GM21367 (cell line): ENCODE measurements around the gene PLEKHF1.
"Not testable (repeated sequence)": the region's sequence is repeated elsewhere in the genome, so short reads cannot be mapped to it uniquely, and the experiment has no call there.

Source experiments
- ATAC-seq: cut with Tn5 transposase; IDR thresholded peaks from one replicate; pipeline ENCODE4 v1.9.1; 2021; ENCODE audit not compliant: unreplicated experiment

PLEKHF1 gene, protein sequence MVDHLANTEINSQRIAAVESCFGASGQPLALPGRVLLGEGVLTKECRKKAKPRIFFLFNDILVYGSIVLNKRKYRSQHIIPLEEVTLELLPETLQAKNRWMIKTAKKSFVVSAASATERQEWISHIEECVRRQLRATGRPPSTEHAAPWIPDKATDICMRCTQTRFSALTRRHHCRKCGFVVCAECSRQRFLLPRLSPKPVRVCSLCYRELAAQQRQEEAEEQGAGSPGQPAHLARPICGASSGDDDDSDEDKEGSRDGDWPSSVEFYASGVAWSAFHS

DNA sequence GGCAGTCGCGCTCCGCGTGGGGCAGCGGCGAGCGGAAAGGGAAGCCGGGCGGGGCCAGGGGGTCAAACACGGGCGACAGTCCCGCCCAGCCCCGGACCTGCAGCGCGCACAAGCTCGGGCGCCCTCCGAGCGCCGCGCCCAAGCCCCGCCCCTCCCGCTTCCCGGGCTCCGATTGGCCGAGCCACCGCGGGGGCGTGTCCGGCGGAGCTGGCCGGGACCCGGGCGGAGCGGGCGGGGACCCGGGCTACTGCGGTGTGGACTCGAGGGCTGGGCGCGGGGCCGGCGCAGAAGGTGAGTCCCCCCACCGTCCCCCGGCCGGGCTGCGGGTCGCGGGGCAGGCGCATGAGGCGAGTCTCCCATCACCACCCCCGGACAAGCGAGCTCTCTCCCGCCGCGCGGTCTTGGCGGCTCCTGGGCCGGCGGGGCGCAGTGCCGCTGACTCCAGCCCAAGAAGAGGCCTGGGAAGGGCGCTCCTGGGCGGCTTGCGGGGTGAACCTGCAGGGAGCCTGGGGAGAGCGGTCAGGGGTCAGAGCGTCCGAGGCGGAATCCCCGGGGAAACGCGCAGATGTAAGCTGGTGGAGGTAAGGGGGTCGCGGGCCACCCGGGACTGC lies at the start of gene PLEKHF1:
TSS of gene PLEKHF1 (plus strand) at position 247 of the 611 bp plus-strand sequence. CDS start 8,379 bp downstream, outside the sequence.
- peak; percentile 88 for ATAC-seq

DNA sequence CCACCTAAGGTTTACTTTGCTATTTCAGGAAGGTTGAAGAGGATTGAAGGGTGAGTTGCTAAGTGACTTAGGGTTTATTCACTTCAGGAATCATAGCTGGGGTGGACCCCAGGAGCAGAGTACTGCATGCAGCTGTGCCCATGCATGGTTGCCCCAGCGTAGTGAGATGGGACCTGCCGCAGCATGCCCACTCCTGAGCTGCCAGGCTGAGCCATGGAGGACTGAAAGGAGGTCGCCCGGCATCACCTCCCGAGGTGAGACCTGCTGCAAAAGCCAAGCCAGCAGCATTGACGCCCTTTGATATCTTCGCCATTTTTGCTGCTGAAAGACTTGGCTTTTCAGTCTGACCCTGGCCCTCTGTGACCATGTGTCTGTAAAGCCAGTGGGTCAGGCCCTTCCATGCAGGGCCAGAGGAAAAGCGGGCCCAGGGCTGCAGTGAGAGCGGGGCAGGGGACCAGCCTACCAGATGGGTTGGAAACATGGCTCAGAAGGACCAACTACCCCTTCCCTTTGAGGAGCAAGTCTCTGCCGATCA lies 49.3 kb upstream of the PLEKHF1 start:
- no peak for ATAC-seq

DNA sequence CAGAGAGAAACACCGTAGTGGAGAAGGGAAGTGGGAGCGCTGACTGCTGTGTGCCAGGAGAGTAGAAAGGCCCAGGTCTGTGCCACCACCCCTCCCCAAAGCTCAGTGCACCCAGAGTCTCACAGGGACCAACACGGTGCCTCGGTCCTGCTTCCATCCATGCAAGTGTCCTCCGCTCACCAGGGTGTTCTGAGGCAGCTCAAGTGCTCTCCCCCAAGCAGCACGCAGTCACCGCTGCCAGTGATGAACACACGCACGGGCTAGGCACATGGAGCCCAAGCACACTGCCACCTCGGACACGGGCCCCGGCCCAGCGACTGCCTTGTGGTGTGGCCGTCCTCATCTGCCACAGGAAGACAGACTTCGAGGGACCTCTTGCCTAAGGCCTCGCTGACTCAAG lies 48.7 kb upstream of the PLEKHF1 start:
- ATAC-seq, result no peak

DNA sequence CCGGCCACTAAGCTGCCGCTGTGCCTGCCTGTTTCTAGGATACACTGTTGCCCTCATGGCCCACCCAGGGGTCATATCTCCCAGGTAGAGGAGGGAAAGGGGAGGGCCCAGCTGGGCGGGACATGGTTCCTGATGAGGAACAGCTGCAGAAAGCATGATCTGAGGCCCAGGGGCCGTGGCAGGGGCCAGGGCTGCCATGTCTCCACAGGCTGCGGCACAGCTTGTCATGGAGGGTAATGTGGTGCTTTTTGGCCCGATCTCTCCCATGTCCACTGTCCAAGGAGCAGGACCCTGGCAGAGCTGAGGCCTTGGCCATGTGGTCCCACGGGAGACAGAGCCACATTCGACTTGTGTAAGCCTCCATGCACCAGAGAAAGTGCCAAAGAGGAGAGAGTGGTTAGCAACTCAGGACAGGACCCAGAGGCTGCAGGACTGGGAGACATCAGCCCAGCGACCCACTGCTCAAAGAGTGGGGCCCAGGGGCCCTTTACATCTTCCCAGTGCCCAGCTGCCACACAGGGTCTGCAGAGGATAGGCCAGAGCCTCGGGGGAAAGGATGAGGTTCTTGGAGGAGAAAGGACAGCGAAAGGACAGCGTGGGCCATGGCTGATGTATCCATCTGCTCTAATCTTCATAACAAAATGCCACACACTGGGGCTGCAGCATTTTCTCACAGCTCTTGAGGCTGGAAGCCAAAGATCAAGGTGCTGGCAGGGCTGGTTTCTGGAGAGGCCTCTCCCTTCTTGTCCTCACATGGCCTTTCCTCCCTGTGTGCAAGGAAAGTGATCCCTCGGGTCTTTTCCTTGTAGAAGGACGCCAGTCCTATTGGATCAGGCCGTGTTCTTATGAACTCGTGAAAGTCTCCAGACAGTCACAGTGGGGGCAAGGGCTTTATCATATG lies 47.6 kb upstream of the PLEKHF1 start:
- ATAC-seq, result no peak

DNA sequence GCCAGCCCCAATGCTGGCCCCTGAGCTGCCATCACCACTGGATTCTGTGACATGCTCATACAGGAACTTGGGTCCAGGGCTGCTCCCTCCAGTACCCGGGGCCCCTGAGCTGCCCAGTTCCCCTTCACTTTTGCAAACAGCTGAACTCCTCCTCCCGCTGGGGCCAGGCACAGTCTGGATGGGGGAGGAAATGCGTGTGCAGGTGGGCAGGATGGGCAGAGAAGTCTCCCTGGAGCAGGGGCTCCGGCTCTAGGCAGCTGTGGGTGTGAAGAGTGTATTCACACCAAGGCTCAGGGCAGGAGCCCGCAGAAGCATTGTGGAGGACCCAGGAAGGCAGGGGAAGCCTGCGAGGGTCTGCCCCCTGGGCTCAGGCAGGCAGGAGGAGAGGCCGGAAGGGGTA lies 46.8 kb upstream of the PLEKHF1 start:
- no peak for ATAC-seq

DNA sequence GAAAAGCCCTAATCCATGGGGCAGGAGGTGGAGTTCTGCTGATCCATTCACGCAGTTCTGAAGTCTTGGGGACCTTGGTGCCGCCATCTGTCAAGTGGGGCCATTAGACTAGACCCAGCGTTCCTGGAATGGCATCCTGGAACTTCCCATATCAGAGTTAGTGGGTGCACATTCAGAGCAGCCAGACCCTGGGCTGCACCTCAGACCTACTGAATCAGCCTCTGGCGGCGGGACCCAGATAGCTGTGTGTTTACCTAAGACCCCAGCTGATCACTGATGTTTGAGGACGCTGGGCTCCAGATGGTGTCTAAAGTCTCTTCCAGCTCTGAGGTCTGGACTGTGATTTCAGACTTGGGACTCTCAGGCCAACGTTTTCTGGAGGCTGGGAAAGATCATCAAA lies 46.4 kb upstream of the PLEKHF1 start:
- no peak for ATAC-seq

DNA sequence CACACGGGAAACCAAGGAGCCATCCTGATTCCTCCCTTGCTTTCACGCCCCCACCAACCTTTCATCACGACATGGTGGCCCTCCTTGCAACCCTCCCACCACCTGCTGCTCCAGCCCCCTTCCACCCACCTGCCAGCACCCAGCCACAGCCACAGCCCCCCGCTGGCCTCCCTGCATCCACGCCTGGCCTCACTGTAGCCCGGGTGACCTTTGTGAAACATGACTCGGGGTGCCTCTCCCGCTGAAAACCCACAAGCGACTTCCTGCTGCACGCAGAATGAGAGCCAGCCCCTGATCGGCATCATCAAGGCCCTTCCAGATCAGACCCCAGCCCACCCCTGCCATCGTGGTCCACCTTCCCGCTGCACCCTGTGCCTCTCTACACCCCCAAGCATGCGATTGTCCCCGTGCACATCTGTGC lies 44.3 kb upstream of the PLEKHF1 start:
- ATAC-seq, result no peak

DNA sequence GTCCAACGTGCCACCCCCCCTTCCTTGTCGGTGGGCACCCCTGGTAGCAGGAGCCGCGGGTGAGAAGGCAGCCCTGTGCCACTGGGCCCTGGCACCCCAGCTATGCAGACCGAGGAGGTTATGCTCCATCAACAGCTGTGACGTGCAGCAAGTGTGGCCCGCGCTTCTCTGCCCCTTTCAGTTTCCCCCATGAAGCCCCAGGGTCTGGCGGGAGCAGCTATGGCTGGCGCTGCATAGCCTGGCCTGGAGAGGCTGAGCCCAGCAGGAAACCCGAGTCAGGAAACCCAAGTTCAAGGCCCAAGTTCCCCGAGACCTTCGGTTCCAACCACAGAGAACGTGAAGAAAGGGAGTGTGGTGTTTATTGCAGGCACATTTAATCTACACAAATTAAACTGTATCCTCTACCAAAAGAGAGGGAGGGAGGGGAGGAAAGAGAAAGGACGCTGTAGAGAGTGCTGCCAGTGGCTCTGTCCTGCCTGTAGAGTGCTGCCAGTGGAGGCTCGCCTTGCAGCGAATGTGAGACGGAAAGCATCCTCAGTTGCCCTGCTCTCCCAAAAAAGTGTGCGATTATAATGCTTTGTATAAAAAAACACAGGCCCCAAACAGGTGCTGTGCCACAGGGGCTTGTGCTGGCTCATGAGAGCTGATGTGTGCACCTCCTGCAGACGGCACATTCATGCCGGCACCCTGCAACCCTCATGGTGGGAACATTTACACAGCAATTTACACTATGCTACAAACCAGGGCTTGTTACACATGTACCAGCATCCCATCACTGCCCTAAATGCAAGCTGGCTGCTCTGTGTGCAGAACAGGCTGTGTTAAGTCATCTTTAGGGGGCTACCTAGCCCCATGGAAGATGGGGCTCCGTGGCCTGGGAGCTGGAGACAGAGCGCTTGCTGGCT lies 42.8 kb upstream of the PLEKHF1 start:
- ATAC-seq, result no peak

DNA sequence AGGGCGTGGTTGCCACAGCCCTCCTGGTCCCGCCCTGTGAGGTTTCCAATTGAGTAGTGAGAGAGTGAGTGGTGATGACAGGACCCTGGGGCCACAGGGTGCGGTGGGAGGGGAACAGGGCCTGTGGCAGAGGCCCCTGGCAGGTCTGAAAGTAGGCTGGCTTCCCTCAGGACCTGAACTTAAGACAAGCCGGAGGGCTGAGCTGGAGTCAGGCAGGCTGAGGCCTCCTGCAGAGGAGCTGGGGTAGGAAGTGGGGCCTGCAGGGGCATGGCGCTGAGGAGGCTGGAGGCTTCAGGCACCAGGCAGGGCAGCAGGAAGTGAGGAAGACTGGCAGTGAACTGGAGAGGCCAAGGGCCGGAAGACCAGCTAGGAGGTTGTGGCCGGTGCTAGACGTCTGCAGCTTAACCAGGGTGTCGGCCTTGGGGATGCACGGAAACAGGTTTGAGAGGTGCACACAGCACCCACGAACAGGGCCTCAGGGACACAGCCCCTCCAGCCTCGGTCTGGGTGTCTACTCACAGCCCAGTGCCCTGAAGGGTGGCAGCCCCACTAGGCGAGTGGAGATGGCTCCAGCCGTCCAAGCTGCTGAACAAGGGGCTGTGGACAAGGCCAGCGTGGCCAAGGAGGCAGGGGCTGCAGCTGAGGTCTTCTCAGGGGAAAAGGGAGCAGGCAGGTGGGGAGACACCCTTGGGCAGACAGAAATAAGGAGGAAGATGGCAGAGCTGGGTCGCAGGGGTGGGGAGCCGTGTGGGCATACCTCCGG lies 41.4 kb upstream of the PLEKHF1 start:
- ATAC-seq, result no peak

DNA sequence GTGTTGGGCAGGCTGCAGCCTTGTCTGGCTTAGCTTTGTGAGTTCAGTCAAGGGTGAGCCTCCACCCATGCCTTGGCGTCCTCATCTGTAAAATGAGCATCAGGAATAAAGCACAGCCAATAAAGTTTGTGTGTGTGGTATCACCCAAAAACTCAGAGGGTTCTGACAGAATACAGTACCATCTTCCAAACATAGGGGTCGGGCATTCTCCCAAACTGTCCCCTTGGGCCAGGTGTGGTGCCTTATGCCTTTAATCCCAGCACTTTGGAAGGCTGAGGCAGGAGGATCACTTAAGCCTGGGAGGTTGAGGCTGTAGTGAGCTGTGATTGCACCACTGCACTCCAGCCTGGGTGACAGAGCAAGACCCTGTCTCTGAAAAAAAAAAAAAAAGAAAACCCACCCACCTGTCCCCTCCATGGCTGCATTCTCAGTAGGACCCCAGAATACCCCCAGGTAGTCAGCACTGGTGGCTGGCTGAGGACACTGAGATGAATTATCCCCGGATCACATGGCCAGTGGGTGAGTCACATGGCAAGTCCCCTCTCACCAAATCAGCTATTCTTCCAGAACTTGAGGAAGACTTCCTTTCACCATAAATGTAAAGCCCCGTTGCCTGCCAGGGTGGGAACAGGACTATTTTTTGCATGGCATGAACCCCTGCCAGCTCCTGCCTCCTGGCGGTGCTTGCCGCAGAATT lies 40.6 kb upstream of the PLEKHF1 start:
- no peak for ATAC-seq

DNA sequence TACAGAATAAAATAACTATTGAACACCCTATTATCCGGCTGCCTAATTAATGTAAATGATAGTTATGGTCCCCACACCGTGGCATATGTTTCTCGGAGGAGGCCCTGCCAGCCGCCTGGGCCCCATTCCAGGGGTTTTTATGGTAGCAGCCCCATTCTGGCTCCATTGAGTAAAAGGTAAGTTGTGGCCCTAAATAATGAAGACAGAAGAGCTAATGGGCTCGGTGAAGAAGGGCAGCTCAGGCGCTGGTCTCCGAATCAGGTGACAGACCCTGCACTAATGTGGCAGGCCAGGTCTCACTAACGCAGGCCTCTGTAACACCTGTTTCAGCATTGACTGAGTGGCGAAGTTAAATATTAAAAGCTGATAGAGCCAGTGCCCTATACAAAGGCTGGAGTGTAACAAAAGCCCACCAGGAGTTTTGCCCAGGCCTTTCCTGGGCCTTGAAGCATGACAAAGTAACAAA lies 40.0 kb upstream of the PLEKHF1 start:
- ATAC-seq, result no peak

DNA sequence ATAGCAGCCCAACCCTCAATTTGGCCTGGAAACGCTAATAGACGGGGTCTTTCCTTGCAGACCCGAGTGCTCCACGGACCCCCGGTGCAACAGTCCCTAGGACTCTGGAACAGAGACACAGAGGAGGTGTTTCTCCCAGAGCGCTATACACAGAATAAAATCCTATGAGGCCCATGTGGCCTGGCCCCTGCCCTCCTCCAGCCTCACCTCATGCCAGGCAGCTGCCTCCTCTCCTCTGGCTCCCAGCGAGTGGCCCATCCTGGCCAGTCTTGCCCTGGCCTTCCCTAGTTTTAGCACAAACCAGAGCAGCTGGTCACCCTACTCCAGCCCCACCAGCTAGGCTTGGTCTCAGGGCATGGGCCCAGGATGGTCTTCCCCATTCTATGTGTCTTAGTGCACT lies 38.9 kb upstream of the PLEKHF1 start:
- ATAC-seq, result no peak

DNA sequence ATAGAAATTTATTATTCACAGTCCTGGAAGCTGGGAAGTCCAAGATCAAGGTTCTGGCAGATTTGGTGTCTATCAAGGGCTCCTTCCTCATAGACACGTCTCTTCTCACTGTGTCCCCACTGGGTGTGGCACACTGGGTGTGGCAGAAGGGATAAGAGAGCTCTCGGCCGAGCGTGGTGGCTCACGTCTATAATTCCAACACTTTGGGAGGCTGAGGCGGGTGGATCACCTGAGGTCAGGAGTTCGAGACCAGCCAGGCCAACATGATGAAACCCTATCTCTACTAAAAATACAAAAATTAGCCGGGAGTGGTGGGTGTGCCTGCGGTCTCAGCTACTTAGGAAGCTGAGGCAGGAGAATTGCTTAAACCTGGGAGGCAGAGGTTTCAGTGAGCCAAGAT lies 38.4 kb upstream of the PLEKHF1 start:
- ATAC-seq, result not testable (repeated sequence)

DNA sequence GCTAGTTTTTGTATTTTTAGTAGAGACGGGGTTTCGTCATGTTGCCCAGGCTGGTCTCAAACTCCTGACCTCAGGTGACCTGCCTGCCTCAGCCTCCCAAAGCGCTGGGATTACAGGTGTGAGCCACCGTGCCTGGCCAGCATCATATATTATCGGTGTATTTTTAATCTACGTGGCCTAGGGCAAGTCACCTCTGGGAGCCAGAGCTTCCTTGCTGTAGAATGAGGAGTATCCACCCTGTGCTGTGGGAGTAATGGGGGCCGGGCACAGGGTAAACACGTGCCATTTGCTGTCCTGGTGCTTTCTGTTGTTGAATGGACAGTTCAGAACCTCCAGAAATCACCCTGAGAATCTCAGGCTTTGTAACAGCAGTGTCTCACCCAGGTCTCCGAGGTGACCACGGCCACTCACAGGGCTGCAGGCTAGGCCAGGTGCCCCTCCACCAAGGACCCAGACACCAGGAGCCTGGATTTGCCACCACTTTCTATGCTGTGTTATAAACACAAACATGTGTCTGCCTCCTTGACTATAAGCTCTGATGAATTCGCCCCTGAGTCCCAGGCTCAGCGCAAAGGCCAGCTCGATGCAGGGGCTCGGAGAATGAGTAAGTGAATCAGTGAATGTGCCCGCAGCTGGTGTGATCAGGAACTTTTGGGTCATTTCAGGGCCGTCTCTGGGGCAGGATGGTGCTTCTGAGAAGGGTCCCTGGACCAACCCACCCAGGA lies 36.4 kb upstream of the PLEKHF1 start:
- ATAC-seq, result no peak

DNA sequence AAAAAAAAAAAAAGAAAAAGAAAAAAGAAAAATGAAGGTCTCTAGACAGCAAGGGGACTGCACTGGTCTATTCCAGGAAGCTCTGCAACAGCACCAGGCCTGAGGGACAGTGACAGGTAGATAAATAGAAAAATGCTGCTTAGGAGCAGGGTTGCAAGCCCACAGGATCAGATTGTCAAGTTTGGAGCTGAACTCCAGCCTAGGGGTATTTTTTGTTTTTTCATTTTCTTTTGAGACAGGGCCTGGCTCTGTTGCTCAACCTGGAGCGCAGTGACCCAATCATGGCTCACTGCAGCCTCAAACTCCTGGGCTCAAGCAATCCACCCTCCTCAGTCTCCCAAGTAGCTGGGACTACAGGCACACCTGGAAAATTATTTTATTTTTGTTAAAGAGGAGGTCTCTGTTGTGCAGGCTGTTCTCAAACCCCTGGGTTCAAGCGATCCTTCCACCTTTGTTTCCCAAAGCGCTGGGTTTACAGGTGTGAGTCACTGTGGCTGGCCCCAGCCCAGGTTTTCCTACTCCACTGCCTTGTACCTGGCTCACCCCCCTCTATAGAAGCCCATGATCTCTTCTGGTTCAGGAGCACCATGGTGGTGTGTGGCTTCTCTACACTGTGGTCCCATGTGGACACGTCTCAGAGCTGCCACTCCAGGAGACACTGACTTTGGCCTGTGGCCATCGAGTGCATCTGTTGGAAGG lies 35.3 kb upstream of the PLEKHF1 start:
- ATAC-seq, result no peak

DNA sequence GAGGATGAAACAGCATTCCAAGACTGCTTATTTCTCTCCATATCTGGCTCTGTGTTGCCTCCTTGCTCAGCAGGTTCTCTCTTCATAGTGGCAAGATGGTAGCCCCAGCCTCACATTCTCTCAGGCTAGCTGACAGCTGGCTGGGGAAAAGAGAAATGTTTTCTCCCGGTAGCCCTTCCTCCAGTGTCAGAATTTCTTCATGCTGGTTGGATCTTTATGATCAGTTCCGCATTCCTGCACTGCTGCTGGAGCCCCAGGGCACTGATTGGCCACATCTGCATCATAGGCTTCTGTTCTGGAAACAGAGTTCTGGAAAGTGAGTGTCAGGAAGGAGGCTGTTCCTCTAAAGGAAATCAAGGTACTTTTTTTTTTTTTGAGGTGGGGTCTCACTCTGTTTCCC lies 34.6 kb upstream of the PLEKHF1 start:
- no peak for ATAC-seq

DNA sequence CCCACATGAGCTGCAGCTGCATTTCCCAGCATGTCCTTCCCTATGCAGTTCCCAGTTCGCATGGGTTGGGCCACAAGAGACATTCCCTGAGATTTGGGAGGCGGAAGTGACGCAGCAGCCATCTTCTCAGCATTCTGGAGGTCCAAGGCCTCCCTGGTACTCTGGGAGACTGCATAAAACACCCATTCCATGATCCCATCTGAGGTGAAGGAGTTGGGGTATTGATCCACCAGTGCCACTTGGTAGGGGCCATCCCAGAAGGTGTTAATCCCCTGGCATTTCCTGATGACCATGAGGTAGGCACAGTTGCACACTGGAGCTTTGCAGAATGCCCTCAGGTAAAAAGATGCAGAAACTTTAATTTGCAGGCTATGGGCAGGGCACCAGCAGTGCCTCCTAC lies 33.8 kb upstream of the PLEKHF1 start:
- ATAC-seq, result no peak

DNA sequence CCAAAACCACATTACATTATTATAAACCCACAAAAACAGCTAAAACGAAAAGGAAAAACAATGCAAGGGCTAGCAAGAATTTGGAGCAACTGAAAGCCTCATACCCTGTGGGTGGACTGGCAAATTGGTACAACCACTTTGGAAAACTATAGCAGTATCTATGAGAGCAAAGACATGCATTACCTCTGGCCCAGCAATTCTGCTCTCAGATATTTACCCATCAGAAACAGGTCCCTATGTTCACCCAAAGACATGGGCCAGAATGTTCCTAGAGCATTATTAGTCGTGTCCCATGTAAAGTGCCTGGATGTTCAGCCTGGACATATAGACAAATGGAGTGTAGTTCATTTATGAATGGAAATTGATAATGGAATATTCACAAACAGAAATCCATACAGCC lies 31.3 kb upstream of the PLEKHF1 start:
- no peak for ATAC-seq
